Measurements from ENCODE around the gene PERM1. TPM values are rescaled to one million over a fixed set of nuclear protein-coding genes. Genes with fewer than 3 reads are reported as not detected.

The PERM1 gene
- total RNA-seq, 1 donor: 0.43 TPM

- no peak overlapping the region for H3K4me3 ChIP-seq (ENCODE audit: low read depth, low read length)
- no peak for TF ChIP-seq CTCF (IDR thresholded peaks at IDR 0.05; ENCODE audit: insufficient read depth, low read depth, low read length)
Observed at GRCh38 chr1:1024149-1024770, 42.4 kb upstream of the PERM1 start.

GRCh38 chr1:1023700-1024099, 41.8 kb upstream of the PERM1 start:
- no peak for DNase-seq (ENCODE audit: low read depth)
- no peak for TF ChIP-seq CTCF (IDR thresholded peaks at IDR 0.05; ENCODE audit: insufficient read depth, low read depth, low read length)
- no peak overlapping the region for H3K4me3 ChIP-seq (ENCODE audit: low read depth, low read length)

More at GRCh38 chr1:1024149-1024770, 42.4 kb upstream of the PERM1 start:
- no peak for DNase-seq (ENCODE audit: low read depth)

- TF ChIP-seq CTCF (IDR thresholded peaks at IDR 0.05; ENCODE audit: insufficient read depth, low read depth, low read length): no peak
- DNase-seq (ENCODE audit: low read depth): no peak
Observed at GRCh38 chr1:1022302-1023009, 40.6 kb upstream of the PERM1 start.

GRCh38 chr1:1021920-1022259, 40.0 kb upstream of the PERM1 start:
- DNase-seq (ENCODE audit: low read depth): no peak
- no peak for TF ChIP-seq CTCF (IDR thresholded peaks at IDR 0.05; ENCODE audit: insufficient read depth, low read depth, low read length)
- no peak overlapping the region for H3K4me3 ChIP-seq (ENCODE audit: low read depth, low read length)

More at GRCh38 chr1:1022302-1023009, 40.6 kb upstream of the PERM1 start:
- H3K4me3 ChIP-seq (ENCODE audit: low read depth, low read length): no peak overlapping the region

GRCh38 chr1:1021010-1021919, 39.4 kb upstream of the PERM1 start:
- peak; percentile 74 for DNase-seq (ENCODE audit: low read depth)
- peak overlapping the region; percentile 66 for H3K4me3 ChIP-seq (ENCODE audit: low read depth, low read length)
- TF ChIP-seq CTCF (IDR thresholded peaks at IDR 0.05; ENCODE audit: insufficient read depth, low read depth, low read length): no peak

- DNase-seq (ENCODE audit: low read depth): no peak
- peak overlapping the region; percentile 66 for H3K4me3 ChIP-seq (ENCODE audit: low read depth, low read length)
- TF ChIP-seq CTCF (IDR thresholded peaks at IDR 0.05; ENCODE audit: insufficient read depth, low read depth, low read length): no peak
Observed at GRCh38 chr1:1020415-1021009, 38.6 kb upstream of the PERM1 start.
